HG03103 (cell line): ENCODE data around the gene RNASE4.
"Not testable (repeated sequence)": the region's sequence is repeated elsewhere in the genome, so short reads cannot be mapped to it uniquely, and the experiment has no call there.

Source experiments
- ATAC-seq: cut with Tn5 transposase; IDR thresholded peaks from one replicate; pipeline ENCODE4 v1.9.1; 2021; ENCODE audit warnings: low read depth; ENCODE audit not compliant: unreplicated experiment

RNASE4 gene

DNA sequence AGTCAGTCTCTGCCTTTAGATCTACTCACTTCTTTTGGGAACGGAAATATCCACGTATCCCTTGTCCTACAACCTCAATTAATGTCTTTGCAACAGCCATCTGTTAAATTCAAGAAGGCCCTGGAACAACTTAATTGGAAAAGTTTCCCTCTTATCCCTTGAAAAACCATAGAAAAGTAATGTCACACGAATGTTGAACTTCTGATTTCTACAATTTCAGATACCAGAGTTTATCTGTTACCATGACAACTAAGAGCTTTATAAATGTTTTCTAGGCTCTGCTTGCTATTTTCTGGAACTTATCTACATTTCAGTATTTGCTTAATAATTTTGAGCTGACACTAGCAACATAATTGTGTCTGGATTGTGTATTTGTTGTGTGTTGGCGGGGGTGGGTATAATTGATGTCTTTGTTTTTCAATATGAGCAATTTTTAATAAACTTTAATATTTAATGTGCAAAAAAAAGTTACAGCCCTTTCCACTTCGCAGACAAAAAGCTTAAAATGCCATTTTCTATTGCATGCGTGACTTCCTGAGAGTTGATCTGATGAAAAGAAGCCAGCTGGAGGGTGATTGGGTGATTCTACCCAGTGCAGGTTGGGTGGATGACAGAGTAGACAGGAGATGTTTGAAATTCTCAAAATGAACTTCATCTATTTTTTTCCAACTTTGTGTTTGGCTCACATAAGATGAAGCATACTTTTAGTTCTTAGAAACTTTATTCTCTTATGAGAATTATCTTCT is 49.5 kb downstream of the RNASE4 start:
- ATAC-seq = no peak

DNA sequence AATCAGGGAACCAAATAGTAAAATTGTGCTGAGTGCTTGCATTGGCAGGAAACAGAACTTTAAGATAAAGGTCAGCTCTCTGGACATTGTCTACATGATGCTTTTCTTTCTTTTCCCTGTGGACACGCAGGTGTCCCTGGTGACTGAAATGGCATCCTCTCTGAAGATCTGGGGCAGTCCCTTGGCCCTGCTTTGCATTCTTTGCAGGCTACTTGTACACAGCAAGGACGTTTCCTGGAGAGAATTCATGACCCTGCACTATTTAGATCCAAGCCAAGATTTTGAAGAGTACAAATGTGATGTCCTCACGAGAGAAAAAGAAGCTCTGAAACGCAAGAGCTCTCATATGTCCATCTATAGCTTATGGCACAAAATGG is 50.1 kb downstream of the RNASE4 start:
- ATAC-seq = no peak

DNA sequence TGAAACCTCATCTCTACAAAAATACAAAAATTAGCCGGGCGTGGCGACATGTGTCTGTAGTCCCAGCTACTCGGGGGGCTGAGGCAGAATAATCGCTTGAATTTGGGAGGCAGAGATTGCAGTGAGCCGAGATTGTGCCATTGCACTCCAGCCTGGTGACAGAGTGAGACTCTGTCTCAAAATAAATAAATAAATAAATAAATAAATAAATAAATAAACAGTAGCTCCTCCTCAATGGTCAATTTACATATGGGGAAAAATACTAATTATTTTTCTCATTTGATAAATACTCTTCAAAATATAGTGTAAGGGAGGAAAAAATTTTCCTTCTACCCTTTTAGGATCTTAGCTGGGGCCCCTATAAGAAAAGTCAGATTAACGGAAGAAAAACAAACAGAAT is 53.9 kb downstream of the RNASE4 start:
- not testable (repeated sequence) for ATAC-seq

DNA sequence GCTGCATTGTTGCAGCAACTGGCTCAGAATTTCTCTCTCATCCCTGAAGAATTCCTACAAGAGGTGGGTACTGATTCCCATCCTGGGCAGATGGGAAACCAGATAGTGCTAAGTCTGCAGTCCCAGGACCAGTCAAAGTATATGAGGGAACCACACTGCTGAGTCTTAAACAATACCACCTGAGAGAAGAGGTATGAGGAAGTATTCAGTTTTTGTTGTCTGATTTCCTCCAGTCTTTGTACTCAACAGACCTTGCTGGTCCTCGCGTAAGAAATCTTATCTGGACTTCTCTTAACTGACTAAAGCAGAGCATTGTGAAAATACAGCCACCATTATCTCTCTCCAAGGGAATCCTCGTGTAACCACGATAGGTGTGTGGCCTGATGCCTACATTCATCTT is 57.8 kb downstream of the RNASE4 start:
- ATAC-seq = no peak

DNA sequence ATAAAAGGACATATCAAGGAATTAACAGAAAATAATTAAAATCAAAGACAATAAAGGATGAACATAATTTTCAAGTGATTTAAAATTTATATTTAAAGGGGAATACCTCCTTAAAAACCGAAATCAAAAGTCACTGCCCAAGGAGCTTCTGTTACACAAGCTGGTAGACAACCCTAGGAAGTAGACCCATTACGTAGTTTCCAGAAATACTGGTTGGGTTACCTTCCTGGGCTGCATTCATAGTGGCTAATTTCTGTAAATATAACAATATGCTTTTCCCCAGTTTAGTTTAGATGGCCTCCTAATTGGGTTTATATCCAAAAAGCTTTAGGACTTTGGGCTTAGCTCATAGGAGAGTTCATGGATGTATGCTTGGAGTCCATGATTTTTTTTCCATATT is 59.2 kb downstream of the RNASE4 start:
- no peak for ATAC-seq

DNA sequence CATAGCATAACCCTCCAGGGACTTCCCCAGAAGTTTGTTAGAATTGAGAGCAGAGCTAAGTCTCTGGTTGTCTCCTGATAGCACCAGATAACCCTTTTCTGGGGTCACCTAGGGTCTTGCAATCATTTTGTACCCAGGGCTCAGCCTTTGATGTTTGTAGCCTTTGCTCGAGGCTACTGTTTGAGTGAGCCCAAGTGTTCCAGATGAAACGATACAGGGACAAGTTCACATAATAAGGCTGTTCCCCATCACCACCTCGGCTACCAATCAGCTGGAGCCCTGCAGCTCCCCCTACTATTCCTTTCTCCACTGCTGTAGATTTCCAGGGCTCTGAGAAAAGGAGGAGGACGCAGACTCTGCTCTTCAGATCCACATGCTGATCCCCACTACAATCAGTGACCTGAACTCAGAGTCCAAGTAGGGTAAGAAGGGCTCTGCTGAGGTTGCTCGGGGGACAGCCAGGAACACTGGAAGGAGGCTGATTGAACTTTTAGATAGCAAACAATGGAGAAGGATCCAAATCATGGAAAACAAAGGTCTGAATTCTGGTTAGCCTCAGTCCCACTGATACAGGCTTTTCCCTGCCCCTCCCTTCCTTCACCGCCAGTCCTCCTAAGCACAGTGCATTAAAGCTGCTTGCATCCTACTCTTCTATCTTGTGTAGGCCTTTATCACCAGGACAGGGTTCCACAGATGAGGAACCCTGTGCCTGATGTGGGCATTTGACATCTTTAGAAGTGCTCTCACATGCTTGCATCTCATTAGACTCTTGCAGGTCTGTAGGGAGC is 61.4 kb downstream of the RNASE4 start, which contains the start of gene EDDM3A:
Gene EDDM3A, plus strand, starts transcription at position 317 of the 788 bp plus-strand sequence. CDS start 1,694 bp downstream, outside the sequence.
- ATAC-seq = no peak

DNA sequence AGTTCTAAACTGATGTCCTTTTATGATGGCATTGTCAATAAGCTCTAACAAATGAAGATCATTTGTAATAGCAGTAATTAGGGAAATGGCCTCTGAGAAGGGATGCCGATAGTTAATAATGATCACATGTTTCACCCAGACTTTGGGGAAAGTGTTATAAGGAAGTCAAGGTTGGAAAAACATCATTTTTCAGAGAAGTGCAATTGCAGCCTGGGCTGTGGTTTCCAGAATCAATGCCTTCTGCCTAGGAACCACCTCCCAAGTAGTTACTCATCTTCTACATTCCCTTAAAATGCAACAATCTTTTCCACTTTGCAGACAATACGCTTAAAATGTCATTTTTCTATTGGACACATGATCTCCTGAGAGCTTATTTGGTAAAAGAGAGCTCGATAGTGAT is 62.2 kb downstream of the RNASE4 start:
- ATAC-seq = no peak

DNA sequence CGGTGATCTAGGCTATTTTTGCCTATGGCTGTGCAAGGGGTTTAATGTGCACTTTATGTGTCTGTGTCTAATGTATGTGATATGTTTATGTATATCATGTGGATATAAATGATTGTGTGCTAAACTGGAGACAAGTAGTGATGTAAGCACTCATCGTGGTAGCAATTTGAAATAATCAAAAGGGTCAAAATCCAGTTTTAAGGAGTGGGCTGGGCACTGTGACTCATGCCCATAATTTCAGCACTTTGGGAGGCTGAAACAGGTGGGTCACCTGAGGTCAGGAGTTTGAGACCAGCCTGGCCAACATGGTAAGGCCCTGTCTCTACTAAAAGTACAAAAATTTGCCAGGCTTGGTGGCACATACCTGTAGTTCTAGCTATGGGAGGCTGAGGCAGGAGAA is 64.1 kb downstream of the RNASE4 start:
- ATAC-seq = no peak

DNA sequence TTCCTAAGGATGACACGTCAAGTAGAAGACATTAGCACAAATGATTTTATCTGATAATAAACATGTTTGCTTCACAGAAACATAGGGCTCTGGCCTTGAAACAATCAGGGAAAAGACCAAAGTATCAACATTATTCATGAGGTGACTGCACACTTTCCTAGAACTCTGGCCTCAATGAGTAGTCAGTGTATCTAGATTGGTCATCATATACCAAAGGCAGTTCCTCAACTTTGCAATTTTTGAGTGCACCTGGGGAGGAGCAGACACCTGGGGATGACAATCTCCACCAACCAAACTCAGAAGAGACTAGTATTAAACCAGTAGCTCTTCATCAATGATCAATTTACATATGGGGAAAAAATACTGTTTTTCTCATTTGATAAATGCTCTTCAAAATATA is 65.8 kb downstream of the RNASE4 start:
- no peak for ATAC-seq
